ENCODE results near the gene MIOX.

- TF ChIP-seq RCOR1 (conservative IDR thresholded peaks at IDR 0.05; ENCODE audit: low read depth, low read length) (no peak), CTCF (IDR thresholded peaks at IDR 0.05 in 2 of 3, conservative IDR thresholded peaks at IDR 0.05 in 1 of 3; ENCODE audit: control insufficient read depth in 2 of 3, extremely low read depth in 1 of 3, insufficient read depth in 1 of 3, low read depth in 3 of 3, low read length in 3 of 3) (no peak), CBX3 (IDR thresholded peaks at IDR 0.05; ENCODE audit: borderline replicate concordance, low read depth) (no peak), MTA3 (IDR thresholded peaks at IDR 0.05; ENCODE audit: borderline replicate concordance, low read length) (no peak), POLR2AphosphoS5 (IDR thresholded peaks at IDR 0.05; ENCODE audit: low read length) (peak; percentile 3; the same call in 1 of the 2 replicates), SMC3 (IDR thresholded peaks at IDR 0.05; ENCODE audit: borderline replicate concordance, low read length) (no peak), RAD21 (IDR thresholded peaks at IDR 0.05; ENCODE audit: insufficient read depth, low read depth, low read length) (no peak), NR2C2 (IDR thresholded peaks at IDR 0.05; ENCODE audit: borderline replicate concordance, control insufficient read depth, insufficient read length, low read depth) (no peak), CEBPB (IDR thresholded peaks at IDR 0.05; ENCODE audit: borderline replicate concordance in 1 of 2, low read depth in 2 of 2, low read length in 2 of 2) (no peak), YY1 (IDR thresholded peaks at IDR 0.05; ENCODE audit: low read depth, low read length) (no peak), MAX (IDR thresholded peaks at IDR 0.05; ENCODE audit: low read depth, low read length) (no peak), EP300 (IDR thresholded peaks at IDR 0.05; ENCODE audit: borderline replicate concordance in 1 of 2, control insufficient read depth in 1 of 2, low read depth in 2 of 2, low read length in 2 of 2) (no peak), JUNB (IDR thresholded peaks at IDR 0.05) (no peak), E2F8 (IDR thresholded peaks at IDR 0.05; ENCODE audit: low read depth, partially characterized antibody) (no peak)
Measured at GRCh38 chr22:50524676-50525103, 38.0 kb downstream of the MIOX start.
